Thyroid gland (tissue), 4 donors: Measurements from ENCODE around the gene TEX54. TPM values are rescaled to one million over a fixed set of nuclear protein-coding genes. Genes with fewer than 3 reads are reported as not detected.

Source experiments
- DNase-seq, 2 donors: peaks; one replicate each; pipeline ENCODE4 v3.0.0-alpha.2; 2019
- H3K27ac ChIP-seq, 3 donors: fragments of 200-600 bp; sonication (generic); 1 replicate in 2 of 3; 2 replicates in 1 of 3; pipeline ENCODE4 v1.5.1; 2016 to 2019; ENCODE audit warnings: mild to moderate bottlenecking in 1 of 3, moderate library complexity in 1 of 3
- H3K27me3 ChIP-seq: fragments of 200-600 bp; sonication (generic); one replicate; pipeline ENCODE4 v1.5.1; 2019
- H3K36me3 ChIP-seq, 2 donors: fragments of 200-600 bp; sonication (generic); one replicate each; pipeline ENCODE4 v1.5.1; 2016 to 2019
- H3K4me1 ChIP-seq, 2 donors: fragments of 200-600 bp; sonication (generic); one replicate each; pipeline ENCODE4 v1.5.1; 2017 to 2019
- H3K4me3 ChIP-seq, 3 donors: fragments of 200-600 bp; sonication (generic); replicated peaks in 1 of 3; 1 replicate in 2 of 3; 2 replicates in 1 of 3; pipeline ENCODE4 v1.5.1; 2016; ENCODE audit warnings: mild to moderate bottlenecking in 1 of 3
- H3K9me3 ChIP-seq: fragments of 200-600 bp; sonication (generic); one replicate; pipeline ENCODE4 v1.5.1; 2017
- CTCF ChIP-seq, 6 experiments: fragments of 200-600 bp in 3 of 6; fragments of 450-650 bp in 3 of 6; sonication (generic) in 3 of 6; IDR thresholded peaks; one replicate each; pipeline ENCODE4 v1.5.1; 2016 to 2019; ENCODE audit warnings: antibody characterized with exemption in 6 of 6, mild to moderate bottlenecking in 2 of 6, inconsistent platforms in 1 of 6, moderate library complexity in 1 of 6
- POLR2A ChIP-seq, 2 donors: fragments of 450-650 bp; IDR thresholded peaks; one replicate each; pipeline ENCODE4 v1.6.1; 2017; ENCODE audit warnings: antibody characterized with exemption in 2 of 2, mild to moderate bottlenecking in 2 of 2, moderate library complexity in 1 of 2
- WGBS, 2 donors: methylation state at CpG; one replicate each; pipeline ENCODE4 v1.1.5; 2017; 5-methylcytosine and 5-hydroxymethylcytosine counted together
- intact Hi-C: fragments of 100-400 bp; cut with DNase I; formaldehyde crosslinking; loops from one replicate; pipeline ENCODE4 v1.15.1; 2023
- total RNA-seq, 4 donors: library from RNA; depleted of rRNA; stranded (reverse); fragments of >200 nt; gene quantifications; one replicate each; pipeline ENCODE4 v1.2.3, GENCODE V29; 2016

The TEX54 gene
- total RNA-seq, 4 donors from 2014 or later, result not detected

- DNase-seq, result no peak
- H3K27me3 ChIP-seq, result no peaks in the 10 kb centered on the region
- peaks cover 74 to 75% of the 10 kb centered on the region in 2 donors for H3K36me3 ChIP-seq
- no peak overlapping the region for H3K4me3 ChIP-seq
- 88 to 92% methylated on average over 3 to 4 of the region's 4 CpGs for WGBS, 2 donors
- intact Hi-C loops, result no loop called here
- no peak overlapping the region for H3K27ac ChIP-seq
- H3K9me3 ChIP-seq, result no peaks in the 10 kb centered on the region
- H3K4me1 ChIP-seq, result peaks cover 14 to 17% of the 10 kb centered on the region in 2 donors
- no peak for TF ChIP-seq CTCF (IDR thresholded peaks at IDR 0.05)
- no peak for TF ChIP-seq POLR2A (IDR thresholded peaks at IDR 0.05)
Observed at GRCh38 chr11:62801071-62801470, 31.6 kb downstream of the TEX54 start.

- H3K4me3 ChIP-seq, result no peak overlapping the region
- WGBS, 2 donors, result 92 to 97% methylated on average over 10 of the region's 10 CpGs
- H3K36me3 ChIP-seq, result peaks cover 88 to 90% of the 10 kb centered on the region in 2 donors
- TF ChIP-seq POLR2A (IDR thresholded peaks at IDR 0.05) (no peak), CTCF (IDR thresholded peaks at IDR 0.05) (no peak)
- no peaks in the 10 kb centered on the region for H3K27me3 ChIP-seq
- DNase-seq, result no peak
- intact Hi-C loops, result no loop called here
- H3K27ac ChIP-seq, result no peak overlapping the region
- H3K9me3 ChIP-seq, result no peaks in the 10 kb centered on the region
- peaks cover 11 to 12% of the 10 kb centered on the region in 2 donors for H3K4me1 ChIP-seq
Observed at GRCh38 chr11:62799486-62799885, 33.2 kb downstream of the TEX54 start.

- H3K27me3 ChIP-seq, result no peaks in the 10 kb centered on the region
- TF ChIP-seq CTCF (IDR thresholded peaks at IDR 0.05), result no peak
- no peak for TF ChIP-seq POLR2A (IDR thresholded peaks at IDR 0.05)
- peaks cover 6 to 7% of the 10 kb centered on the region in 2 donors for H3K4me1 ChIP-seq
- H3K36me3 ChIP-seq, result peaks cover 80 to 82% of the 10 kb centered on the region in 2 donors
- no peak overlapping the region for H3K4me3 ChIP-seq
- no peaks in the 10 kb centered on the region for H3K9me3 ChIP-seq
- intact Hi-C loops, result no loop called here
- DNase-seq, result no peak
- H3K27ac ChIP-seq, result no peak overlapping the region
- WGBS, 2 donors, result 90 to 93% methylated on average over 7 of the region's 7 CpGs
Observed at GRCh38 chr11:62796281-62796680, 36.4 kb downstream of the TEX54 start.

- WGBS, 2 donors, result 91 to 92% methylated on average over 8 of the region's 8 CpGs
- Histone ChIP-seq H3K27ac (no peak overlapping the region), H3K9me3 (no peaks in the 10 kb centered on the region), H3K27me3 (no peaks in the 10 kb centered on the region), H3K4me1 (peaks cover 13 to 18% of the 10 kb centered on the region in 2 donors), H3K36me3 (peaks cover 60 to 62% of the 10 kb centered on the region in 2 donors), H3K4me3 (no peak overlapping the region)
- DNase-seq, result no peak
- TF ChIP-seq POLR2A (IDR thresholded peaks at IDR 0.05) (no peak), CTCF (IDR thresholded peaks at IDR 0.05) (no peak)
- intact Hi-C loops, result no loop called here
Observed at GRCh38 chr11:62794201-62794775, 38.4 kb downstream of the TEX54 start.

- Histone ChIP-seq H3K27ac (peak overlapping the region; percentile 1 to 82 (median 47)), H3K4me3 (no peak overlapping the region), H3K27me3 (no peaks in the 10 kb centered on the region), H3K4me1 (peaks cover 20 to 27% of the 10 kb centered on the region in 2 donors), H3K36me3 (peaks cover 39 to 41% of the 10 kb centered on the region in 2 donors), H3K9me3 (no peaks in the 10 kb centered on the region)
- 31 to 36% methylated on average over 9 to 11 of the region's 11 CpGs for WGBS, 2 donors
- peak; percentile 25 to 34 for DNase-seq
- no peak for TF ChIP-seq CTCF (IDR thresholded peaks at IDR 0.05)
- TF ChIP-seq POLR2A (IDR thresholded peaks at IDR 0.05), result no peak
- intact Hi-C loops, result no loop called here
Observed at GRCh38 chr11:62792202-62792575, 40.5 kb downstream of the TEX54 start.
